ENCODE data around the gene IFITM2. TPM values are rescaled to one million over a fixed set of nuclear protein-coding genes. Genes with fewer than 3 reads are reported as not detected.
"Not testable (repeated sequence)": the region's sequence is repeated elsewhere in the genome, so short reads cannot be mapped to it uniquely, and the experiment has no call there.

IFITM2 gene
- total RNA-seq, 1 donor from 2014 or later: 607 TPM

DNA sequence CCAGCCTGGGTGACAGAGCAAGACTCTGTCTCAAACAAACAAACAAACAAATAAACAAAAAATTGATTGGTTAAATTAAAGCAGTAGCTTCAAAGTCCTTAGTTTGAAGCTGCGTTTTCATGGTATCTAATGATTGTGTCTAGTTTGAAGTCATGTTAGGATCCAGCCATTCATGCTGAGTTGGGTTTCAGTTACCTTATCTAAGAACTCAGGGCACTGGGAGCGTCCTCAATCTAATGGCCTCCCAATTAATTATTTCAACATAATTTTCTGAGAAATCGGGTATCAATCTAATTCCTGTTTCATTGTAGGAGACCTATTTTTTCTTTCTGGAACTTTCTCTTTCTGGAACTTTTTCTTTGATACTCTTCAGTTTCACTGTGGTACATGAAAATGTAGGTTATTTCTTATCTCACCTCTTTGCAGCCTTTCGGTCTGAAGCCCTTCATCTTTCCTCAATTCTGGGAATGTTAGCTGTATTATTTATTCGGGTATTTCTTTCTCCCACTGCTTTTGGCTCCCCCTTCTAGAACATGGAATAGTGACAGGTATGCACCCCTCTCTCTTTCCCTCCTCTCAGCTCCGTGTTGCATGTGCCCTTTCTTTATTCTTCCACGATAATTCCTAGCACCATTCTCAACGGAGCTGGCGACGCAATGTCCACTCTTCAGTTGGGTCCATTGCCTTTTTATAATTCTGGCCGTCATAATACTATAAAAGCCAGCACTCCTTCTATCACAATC, 37.4 kb downstream of the IFITM2 start:
- no peak for DNase-seq

DNA sequence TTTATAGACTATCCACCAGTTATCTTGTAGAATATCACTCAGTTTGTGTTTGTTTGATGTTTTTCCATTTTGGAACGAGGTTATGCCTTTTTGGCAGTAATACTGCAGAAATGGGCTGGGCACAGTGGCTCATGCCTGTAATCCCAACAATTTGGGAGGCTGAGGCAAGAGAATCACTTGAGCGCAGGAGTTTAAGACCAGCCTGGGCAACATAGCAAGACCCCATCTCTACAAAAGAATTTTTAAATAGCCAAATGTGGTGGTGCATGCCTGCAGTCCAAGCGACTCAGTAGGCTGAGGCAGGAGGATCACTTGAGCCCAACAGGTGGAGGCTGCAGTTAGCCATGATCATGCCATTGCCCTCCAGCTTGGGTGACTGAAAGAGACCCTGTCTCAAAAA, 38.9 kb downstream of the IFITM2 start:
- H3K27ac ChIP-seq: no peak overlapping the region
- TF ChIP-seq, protein P1, sequence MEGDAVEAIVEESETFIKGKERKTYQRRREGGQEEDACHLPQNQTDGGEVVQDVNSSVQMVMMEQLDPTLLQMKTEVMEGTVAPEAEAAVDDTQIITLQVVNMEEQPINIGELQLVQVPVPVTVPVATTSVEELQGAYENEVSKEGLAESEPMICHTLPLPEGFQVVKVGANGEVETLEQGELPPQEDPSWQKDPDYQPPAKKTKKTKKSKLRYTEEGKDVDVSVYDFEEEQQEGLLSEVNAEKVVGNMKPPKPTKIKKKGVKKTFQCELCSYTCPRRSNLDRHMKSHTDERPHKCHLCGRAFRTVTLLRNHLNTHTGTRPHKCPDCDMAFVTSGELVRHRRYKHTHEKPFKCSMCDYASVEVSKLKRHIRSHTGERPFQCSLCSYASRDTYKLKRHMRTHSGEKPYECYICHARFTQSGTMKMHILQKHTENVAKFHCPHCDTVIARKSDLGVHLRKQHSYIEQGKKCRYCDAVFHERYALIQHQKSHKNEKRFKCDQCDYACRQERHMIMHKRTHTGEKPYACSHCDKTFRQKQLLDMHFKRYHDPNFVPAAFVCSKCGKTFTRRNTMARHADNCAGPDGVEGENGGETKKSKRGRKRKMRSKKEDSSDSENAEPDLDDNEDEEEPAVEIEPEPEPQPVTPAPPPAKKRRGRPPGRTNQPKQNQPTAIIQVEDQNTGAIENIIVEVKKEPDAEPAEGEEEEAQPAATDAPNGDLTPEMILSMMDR (IDR thresholded peaks at IDR 0.05): no peak
- no peak for DNase-seq
- no peak overlapping the region for H3K4me3 ChIP-seq
- H3K36me3 ChIP-seq: no peaks in the 10 kb centered on the region
- no peaks in the 10 kb centered on the region for H3K9me3 ChIP-seq
- no peaks in the 10 kb centered on the region for H3K4me1 ChIP-seq
- H3K27me3 ChIP-seq (ENCODE audit: low read depth): no peaks in the 10 kb centered on the region
- ATAC-seq: no peak
- intact Hi-C loops (cut with DNase I): no loop called here

More for the DNA sequence above, 37.4 kb downstream of the IFITM2 start:
- no peak for ATAC-seq
- Histone ChIP-seq H3K4me3 (no peak overlapping the region), H3K27me3 (ENCODE audit: low read depth) (no peaks in the 10 kb centered on the region), H3K4me1 (no peaks in the 10 kb centered on the region), H3K27ac (no peak overlapping the region), H3K36me3 (no peaks in the 10 kb centered on the region), H3K9me3 (no peaks in the 10 kb centered on the region)
- TF ChIP-seq, protein P1 (IDR thresholded peaks at IDR 0.05): no peak
- intact Hi-C loops (cut with DNase I): no loop called here

DNA sequence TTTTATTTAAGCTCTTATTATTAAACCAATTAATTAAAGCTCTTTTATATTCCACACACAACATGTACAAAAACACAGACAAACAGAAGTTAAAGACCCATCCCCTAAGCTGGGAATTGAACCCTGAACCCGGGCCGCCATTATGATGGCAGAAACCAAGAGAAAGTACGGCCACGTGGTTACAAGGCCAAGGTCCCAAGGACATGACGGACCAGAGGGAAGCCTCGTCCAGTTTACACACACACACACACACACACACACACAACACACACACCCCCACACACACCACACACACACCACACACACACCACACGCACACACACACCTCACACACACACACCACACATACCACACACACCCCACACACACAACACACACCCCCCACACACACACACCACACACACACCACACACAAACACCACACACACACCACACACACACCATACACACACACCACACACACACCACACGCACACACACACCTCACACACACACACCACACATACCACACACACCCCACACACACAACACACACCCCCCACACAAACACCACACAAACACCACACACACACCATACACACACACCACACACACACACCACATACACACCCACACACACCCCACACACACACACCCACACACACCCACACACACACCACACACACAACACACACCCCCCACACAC, 41.8 kb downstream of the IFITM2 start:
- H3K4me1 ChIP-seq: peaks cover 18% of the 10 kb centered on the region
- ATAC-seq; H3K9me3 ChIP-seq; H3K36me3 ChIP-seq; DNase-seq; H3K4me3 ChIP-seq; H3K27me3 ChIP-seq (ENCODE audit: low read depth); H3K27ac ChIP-seq; intact Hi-C loops (cut with DNase I): not testable (repeated sequence)

DNA sequence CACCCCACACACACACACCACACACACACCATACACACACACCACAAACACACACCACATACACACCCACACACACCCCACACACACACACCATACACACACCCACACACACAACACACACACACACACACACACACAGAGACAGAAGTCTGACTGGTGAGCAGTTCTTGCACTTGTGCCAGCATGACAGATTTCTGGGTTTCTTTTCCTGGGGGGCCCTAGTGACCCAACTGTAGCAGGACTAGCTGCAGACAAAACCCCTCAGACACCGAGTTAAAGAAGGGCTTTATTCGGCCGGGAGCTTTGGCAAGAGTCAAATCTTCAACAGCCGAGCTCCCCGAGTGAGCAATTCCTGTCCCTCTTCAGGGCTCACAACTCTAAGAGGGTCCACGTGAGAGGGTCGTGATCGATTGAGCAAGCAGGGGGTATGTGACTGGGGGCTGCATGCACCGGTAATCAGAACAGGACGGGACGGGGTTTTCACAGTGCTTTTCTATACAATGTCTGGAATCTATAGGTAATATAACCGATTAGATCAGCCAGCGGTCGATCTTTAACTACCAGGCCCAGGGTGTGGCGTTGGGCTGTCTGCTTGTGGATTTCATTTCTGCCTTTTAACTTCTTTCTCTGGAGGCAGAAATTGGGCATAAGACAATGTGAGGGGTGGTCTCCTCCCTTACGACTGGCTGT, 42.6 kb downstream of the IFITM2 start:
- DNase-seq; ATAC-seq; H3K9me3 ChIP-seq; H3K27ac ChIP-seq; H3K27me3 ChIP-seq (ENCODE audit: low read depth); H3K36me3 ChIP-seq; H3K4me3 ChIP-seq: not testable (repeated sequence)
- H3K4me1 ChIP-seq: peaks cover 26% of the 10 kb centered on the region
- intact Hi-C loops (cut with DNase I): loop anchor here (10.0 kb wide), 1 partner anchor 45 kb away; the partner anchor contains the start of gene IFITM2

DNA sequence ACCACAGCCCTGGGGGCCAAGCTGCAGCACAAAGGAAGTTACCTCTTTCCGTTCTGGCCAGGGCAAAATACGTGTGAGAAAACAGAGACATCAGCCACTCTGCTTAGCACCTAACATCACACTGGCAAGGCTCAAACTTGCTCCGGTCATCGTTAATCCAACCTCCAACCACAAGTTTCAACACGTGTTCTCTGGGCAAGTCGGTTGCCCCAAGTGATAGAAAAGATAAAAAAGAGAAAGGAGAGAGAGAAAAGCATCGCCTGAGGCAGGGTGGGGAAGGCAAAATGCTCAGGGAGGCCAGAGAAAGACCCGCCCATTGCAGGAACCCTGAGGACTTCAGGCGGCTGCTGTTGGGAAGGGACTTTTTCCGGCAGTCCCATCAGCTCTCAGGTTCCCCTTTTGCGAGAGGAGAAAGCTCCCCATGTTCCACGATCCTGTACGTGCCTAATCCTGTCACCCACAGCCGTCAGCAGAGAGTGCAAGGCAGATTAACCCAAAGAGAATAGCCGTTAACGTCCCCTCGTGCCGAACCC, 43.2 kb downstream of the IFITM2 start:
- Histone ChIP-seq H3K4me1 (peaks cover 32% of the 10 kb centered on the region), H3K27me3 (ENCODE audit: low read depth) (no peaks in the 10 kb centered on the region), H3K27ac (no peak overlapping the region), H3K36me3 (no peaks in the 10 kb centered on the region), H3K4me3 (no peak overlapping the region), H3K9me3 (no peaks in the 10 kb centered on the region)
- no peak for ATAC-seq
- TF ChIP-seq, protein P1 (IDR thresholded peaks at IDR 0.05): no peak
- intact Hi-C loops (cut with DNase I): loop anchor here (10.0 kb wide), 1 partner anchor 46 kb away; the partner anchor contains the start of gene IFITM2
- no peak for DNase-seq

DNA sequence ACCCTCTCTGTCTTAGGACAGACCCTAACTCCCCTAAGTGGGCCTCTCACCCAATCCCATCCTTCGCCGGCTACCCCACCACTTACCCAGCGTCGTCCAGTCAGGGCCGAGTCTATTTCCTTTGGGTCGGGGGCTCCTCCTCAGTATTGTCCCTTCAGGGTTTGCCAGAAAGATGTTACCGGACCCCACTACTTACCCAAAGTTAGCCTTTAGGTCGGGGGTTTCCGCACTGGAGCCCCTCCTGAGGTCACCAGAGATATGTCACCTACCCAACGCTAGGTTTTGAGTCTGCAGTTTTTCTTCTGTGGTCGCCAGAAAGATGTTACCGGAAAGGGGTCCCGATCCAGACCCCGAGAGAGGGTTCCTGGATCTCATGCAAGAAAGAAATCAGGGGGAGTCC, 43.8 kb downstream of the IFITM2 start:
- intact Hi-C loops (cut with DNase I): loop anchor here (10.0 kb wide), 1 partner anchor 47 kb away; the partner anchor contains the start of gene IFITM2
- no peak overlapping the region for H3K27ac ChIP-seq
- ATAC-seq: no peak

More for the DNA sequence above, 43.8 kb downstream of the IFITM2 start:
- Histone ChIP-seq H3K27me3 (ENCODE audit: low read depth) (no peaks in the 10 kb centered on the region), H3K4me3 (no peak overlapping the region), H3K4me1 (peaks cover 32% of the 10 kb centered on the region), H3K9me3 (no peaks in the 10 kb centered on the region), H3K36me3 (no peaks in the 10 kb centered on the region)
- DNase-seq: no peak
- TF ChIP-seq, protein P1 (IDR thresholded peaks at IDR 0.05): no peak

All from lower lobe of right lung (tissue), 2 donors.